ENCODE data around the gene FAM111A.

DNA sequence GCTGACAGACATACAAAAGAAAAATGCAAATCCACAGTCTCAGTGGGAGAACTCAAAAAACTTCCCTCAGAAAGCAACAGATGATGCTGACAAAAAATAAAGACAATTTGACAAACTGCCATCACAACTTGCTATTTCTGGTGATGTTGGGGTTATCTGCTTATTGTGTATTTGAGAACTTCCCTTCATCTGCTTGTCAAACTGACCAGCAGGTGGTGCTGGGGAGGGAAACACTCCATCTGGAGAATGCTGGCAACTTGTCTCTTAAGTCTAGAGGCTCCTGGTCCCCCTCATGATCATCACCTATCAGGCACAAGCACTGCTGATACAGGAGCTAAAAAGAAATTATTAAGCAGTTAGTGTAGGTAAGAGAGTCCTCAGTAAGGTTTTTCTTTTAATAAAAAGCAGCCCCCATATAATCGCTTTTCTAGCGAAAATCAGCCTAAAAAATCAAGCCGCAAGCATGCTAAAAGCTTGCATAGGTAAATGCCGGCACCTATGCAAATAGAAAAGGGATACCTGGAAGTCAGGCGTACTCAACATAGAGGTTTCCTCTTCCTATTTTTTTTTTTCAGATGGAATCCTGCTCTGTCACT, 45.4 kb upstream of the FAM111A start:
- TF ChIP-seq CTCF (IDR thresholded peaks at IDR 0.05) (peak; percentile 13 to 65 (median 40)), POLR2A (IDR thresholded peaks at IDR 0.05) (no peak)
